ENCODE measurements around the gene NTM. TPM values are rescaled to one million over a fixed set of nuclear protein-coding genes. Genes with fewer than 3 reads are reported as not detected.

Gene NTM
- total and polyA plus RNA-seq, 12 donors = 0.43 to 3.0 (median 1.3) TPM

GRCh38 chr11:131999955-132000354 is 629.5 kb downstream of the NTM start:
- no peak for TF ChIP-seq CTCF (IDR thresholded peaks at IDR 0.05)
- 93 to 94% methylated on average over 1 of the region's 1 CpG for WGBS, 2 donors
- H3K36me3 ChIP-seq = no peaks in the 10 kb centered on the region
- no peak overlapping the region for H3K27ac ChIP-seq
- DNase-seq (no peak), ATAC-seq (no peak)
- H3K4me3 ChIP-seq = no peak overlapping the region
- peaks cover 0 to 18% (median 0%) of the 10 kb centered on the region in 11 donors for H3K9me3 ChIP-seq
- H3K27me3 ChIP-seq = peaks cover 0 to 5% (median under 1%) of the 10 kb centered on the region in 7 donors
- H3K4me1 ChIP-seq = no peaks in the 10 kb centered on the region
- intact Hi-C loops (cut with DNase I) = no loop called here

- Histone ChIP-seq H3K9me3 (no peaks in the 10 kb centered on the region), H3K4me1 (no peaks in the 10 kb centered on the region), H3K4me3 (no peak overlapping the region), H3K27ac (no peak overlapping the region), H3K27me3 (peaks cover 0 to 8% (median 2%) of the 10 kb centered on the region in 7 donors), H3K36me3 (no peaks in the 10 kb centered on the region)
- 77 to 78% methylated on average over 4 of the region's 4 CpGs for WGBS, 2 donors
- no peak for ATAC-seq
- DNase-seq = no peak
- no peak for TF ChIP-seq CTCF (IDR thresholded peaks at IDR 0.05)
- intact Hi-C loops (cut with DNase I) = no loop called here
These were observed 635.5 kb downstream of the NTM start for GRCh38 chr11:132005887-132006286.

- no peak overlapping the region for H3K27ac ChIP-seq
- H3K9me3 ChIP-seq = no peaks in the 10 kb centered on the region
- no peak for ATAC-seq
- H3K4me1 ChIP-seq = no peaks in the 10 kb centered on the region
- no peak for DNase-seq
- intact Hi-C loops (cut with DNase I) = no loop called here
- no peaks in the 10 kb centered on the region for H3K36me3 ChIP-seq
- TF ChIP-seq CTCF (IDR thresholded peaks at IDR 0.05) = no peak
- H3K4me3 ChIP-seq = no peak overlapping the region
- 75 to 79% methylated on average over 7 of the region's 7 CpGs for WGBS, 2 donors
- peaks cover 0 to 8% (median 0%) of the 10 kb centered on the region in 7 donors for H3K27me3 ChIP-seq
These were observed 636.6 kb downstream of the NTM start for GRCh38 chr11:132006884-132007580.

GRCh38 chr11:132008226-132008625 is 637.8 kb downstream of the NTM start:
- no peak for ATAC-seq
- no peaks in the 10 kb centered on the region for H3K36me3 ChIP-seq
- DNase-seq = no peak
- intact Hi-C loops (cut with DNase I) = no loop called here
- peaks cover 0 to 9% (median 0%) of the 10 kb centered on the region in 7 donors for H3K27me3 ChIP-seq
- no peak overlapping the region for H3K4me3 ChIP-seq
- TF ChIP-seq CTCF (IDR thresholded peaks at IDR 0.05) = no peak
- H3K27ac ChIP-seq = no peak overlapping the region
- WGBS, 2 donors = 64 to 83% methylated on average over 1 of the region's 1 CpG
- H3K4me1 ChIP-seq = no peaks in the 10 kb centered on the region
- no peaks in the 10 kb centered on the region for H3K9me3 ChIP-seq
